Body of pancreas (tissue), 4 donors: ENCODE data around the gene PVALEF.

ENCODE experiments used
- CTCF ChIP-seq, 7 experiments: fragments of 450-650 bp in 4 of 7; fragments of 200-600 bp in 3 of 7; sonication (generic) in 3 of 7; IDR thresholded peaks; one replicate each; pipeline ENCODE4 v1.5.1; 2016 to 2019; ENCODE audit warnings: antibody characterized with exemption in 7 of 7
- POLR2A ChIP-seq, 3 donors: fragments of 450-650 bp; IDR thresholded peaks; one replicate each; pipeline ENCODE4 v1.6.1; 2016; ENCODE audit warnings: antibody characterized with exemption in 3 of 3, mild to moderate bottlenecking in 2 of 3

DNA sequence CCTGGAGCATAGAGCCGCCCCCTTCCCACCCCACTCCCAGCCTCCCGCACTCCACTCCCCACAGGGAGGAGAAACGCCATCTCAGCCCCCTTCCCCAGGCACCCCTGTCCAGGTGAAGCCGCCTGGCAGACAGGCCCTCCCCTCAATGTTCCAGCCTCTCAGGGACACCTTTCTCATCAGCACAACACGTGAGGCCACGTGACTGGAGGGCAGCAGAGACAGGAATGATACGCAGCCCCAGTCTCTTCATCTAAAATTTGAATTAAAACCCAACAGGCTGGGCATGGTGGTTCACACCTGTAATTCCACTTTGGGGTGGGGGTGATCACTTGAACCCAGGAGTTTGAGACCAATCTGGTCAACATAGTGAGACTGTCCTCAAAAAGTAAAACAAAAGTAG is 20.9 kb downstream of the PVALEF start:
- TF ChIP-seq CTCF (IDR thresholded peaks at IDR 0.05) (no peak), POLR2A (IDR thresholded peaks at IDR 0.05) (no peak)
